AG04450 (cell line): ENCODE results near the gene TRAPPC6A. TPM values are rescaled to one million over a fixed set of nuclear protein-coding genes. Genes with fewer than 3 reads are reported as not detected.

Experiments used
- CTCF ChIA-PET: fragments of 300-600, 350-600 bp; formaldehyde crosslinking; extraction: SDS; loops from one replicate; lab custom pipeline; 2022; ENCODE audit warnings: antibody characterized with exemption, inconsistent platforms; lab: Charles Lee
- POLR2A ChIA-PET: fragments of 350-600 bp; formaldehyde crosslinking; extraction: SDS; loops from one replicate; lab custom pipeline; 2021; ENCODE audit warnings: antibody characterized with exemption, inconsistent platforms; lab: Yijun Ruan, JAX
- DNase-seq: peaks from one replicate; pipeline ENCODE4 v3.0.0-alpha.2; 2011; ENCODE audit warnings: low read depth, low spot score
- H3K27ac ChIP-seq: one replicate; pipeline ENCODE4 v1.5.1; 2012; ENCODE audit warnings: low read depth, low read length, control low read depth
- H3K27me3 ChIP-seq: one replicate; pipeline ENCODE4 v1.6.0; 2012; ENCODE audit warnings: low read length; ENCODE audit not compliant: control insufficient read depth, insufficient read depth
- H3K4me3 ChIP-seq: 2 replicates; pipeline ENCODE4 v1.5.1; 2011; ENCODE audit warnings: mild to moderate bottlenecking, low read depth, low read length, control low read depth
- H3K9me3 ChIP-seq: 2 replicates; pipeline ENCODE4 v1.5.1; 2012; ENCODE audit warnings: low read length; ENCODE audit not compliant: control insufficient read depth, insufficient read depth
- CTCF ChIP-seq: IDR thresholded peaks from 2 replicates; pipeline ENCODE4 v1.5.1; 2011; ENCODE audit warnings: low read depth, low read length, control low read depth, inconsistent platforms
- polyA plus RNA-seq: library from polyadenylated mRNA; depleted of rRNA; stranded (reverse); fragments of >200 nt; gene quantifications from 2 replicates; pipeline ENCODE4 v1.2.3, GENCODE V29; 2011

The TRAPPC6A gene
- polyA plus RNA-seq, 1 experiment = 5.8 TPM

GRCh38 chr19:45205810-45206209 is 27.8 kb upstream of the TRAPPC6A start:
- CTCF ChIA-PET = no interaction called here
- DNase-seq = no peak
- Histone ChIP-seq H3K4me3 (no peak overlapping the region), H3K9me3 (no peaks in the 10 kb centered on the region), H3K27ac (no peak overlapping the region), H3K27me3 (peaks cover 10% of the 10 kb centered on the region)
- POLR2A ChIA-PET = no interaction called here
- TF ChIP-seq CTCF = no peak

- TF ChIP-seq CTCF = no peak
- DNase-seq = no peak
- Histone ChIP-seq H3K27ac (no peak overlapping the region), H3K4me3 (no peak overlapping the region), H3K27me3 (peaks cover 15% of the 10 kb centered on the region), H3K9me3 (no peaks in the 10 kb centered on the region)
- POLR2A ChIA-PET = interaction anchor here (0.6 to 0.7 kb wide), 2 partner anchors 8 to 10 kb away, joined by 3 to 8 read pairs; no protein-coding TSS in a partner anchor
- CTCF ChIA-PET = no interaction called here
These were observed 24.6 kb upstream of the TRAPPC6A start for GRCh38 chr19:45202637-45203036.

- Histone ChIP-seq H3K4me3 (no peak overlapping the region), H3K27me3 (peaks cover 12% of the 10 kb centered on the region), H3K9me3 (no peaks in the 10 kb centered on the region), H3K27ac (no peak overlapping the region)
- ChIA-PET CTCF (interaction anchor here (0.6 to 1.6 kb wide), 7 partner anchors 17 to 244 kb away, joined by 3 to 16 read pairs (median 4); no protein-coding TSS in a partner anchor), POLR2A (interaction anchor here (0.6 kb wide), 1 partner anchor 1470 kb away, joined by 9 read pairs; no protein-coding TSS in a partner anchor)
- no peak for DNase-seq
- peak; percentile 53 for TF ChIP-seq CTCF
These were observed 22.5 kb upstream of the TRAPPC6A start for GRCh38 chr19:45200568-45200967.

- H3K4me3 ChIP-seq = no peak overlapping the region
- no peak for DNase-seq
- H3K27ac ChIP-seq = no peak overlapping the region
- no peak for TF ChIP-seq CTCF
- ChIA-PET CTCF (no interaction called here), POLR2A (no interaction called here)
- no peaks in the 10 kb centered on the region for H3K9me3 ChIP-seq
- H3K27me3 ChIP-seq = peaks cover 8% of the 10 kb centered on the region
These were observed 17.7 kb upstream of the TRAPPC6A start for GRCh38 chr19:45195764-45196163.

GRCh38 chr19:45191375-45191774 is 13.3 kb upstream of the TRAPPC6A start:
- no peak overlapping the region for H3K27ac ChIP-seq
- DNase-seq = no peak
- CTCF ChIA-PET = no interaction called here
- no peaks in the 10 kb centered on the region for H3K27me3 ChIP-seq
- H3K4me3 ChIP-seq = no peak overlapping the region
- POLR2A ChIA-PET = no interaction called here
- H3K9me3 ChIP-seq = peaks cover 3% of the 10 kb centered on the region; the same call in 1 of the 2 replicates
- TF ChIP-seq CTCF = no peak
